GM08714 (cell line): ENCODE measurements around the gene TRERF1.

Source experiments
- H3K4me3 ChIP-seq: fragments of 200-500 bp; sonication (Bioruptor generic); 2 replicates; pipeline ENCODE4 v1.5.1; 2014; ENCODE audit warnings: mild to moderate bottlenecking, low read length, inconsistent platforms
- ZNF274 ChIP-seq: IDR thresholded peaks from 2 replicates; pipeline ENCODE4 v1.6.1; 2012; ENCODE audit warnings: mild to moderate bottlenecking, low read depth, low read length

TRERF1 gene

DNA sequence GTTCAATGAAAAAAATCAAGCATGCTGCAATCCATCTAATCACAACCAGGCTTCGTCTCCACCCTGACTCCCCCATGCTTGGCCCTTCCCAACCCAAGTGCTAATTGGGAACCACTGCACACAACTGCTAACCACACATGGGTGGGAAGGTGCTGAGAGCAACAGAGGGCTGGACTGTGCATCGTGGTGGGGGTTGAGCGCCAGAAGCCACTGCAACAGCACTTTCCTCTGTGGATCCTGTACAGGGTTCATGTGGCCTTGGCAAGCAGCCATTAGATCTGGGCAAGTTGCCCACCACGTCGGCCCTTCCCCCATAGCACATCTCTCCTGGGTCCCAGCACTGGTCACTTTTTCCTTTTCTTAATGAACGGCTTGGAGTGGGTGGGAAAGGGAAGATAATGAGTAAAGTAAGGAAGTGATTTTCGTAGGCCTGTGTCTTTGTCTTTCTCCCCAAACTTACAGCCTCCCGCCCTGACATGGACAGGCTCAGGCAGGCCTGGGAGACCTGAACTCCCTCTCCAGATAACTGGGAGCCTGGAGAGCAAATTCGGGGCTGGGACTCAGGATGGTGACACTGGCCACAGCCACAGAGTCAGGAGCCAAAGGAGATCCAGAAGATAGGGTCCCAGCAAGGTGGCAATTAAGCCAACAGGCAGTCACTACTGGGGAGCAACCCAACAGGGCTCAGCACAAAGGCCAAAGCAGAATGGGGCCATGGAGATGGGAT is 199.7 kb downstream of the TRERF1 start:
- no peak for TF ChIP-seq ZNF274
- H3K4me3 ChIP-seq, result no peak overlapping the region

DNA sequence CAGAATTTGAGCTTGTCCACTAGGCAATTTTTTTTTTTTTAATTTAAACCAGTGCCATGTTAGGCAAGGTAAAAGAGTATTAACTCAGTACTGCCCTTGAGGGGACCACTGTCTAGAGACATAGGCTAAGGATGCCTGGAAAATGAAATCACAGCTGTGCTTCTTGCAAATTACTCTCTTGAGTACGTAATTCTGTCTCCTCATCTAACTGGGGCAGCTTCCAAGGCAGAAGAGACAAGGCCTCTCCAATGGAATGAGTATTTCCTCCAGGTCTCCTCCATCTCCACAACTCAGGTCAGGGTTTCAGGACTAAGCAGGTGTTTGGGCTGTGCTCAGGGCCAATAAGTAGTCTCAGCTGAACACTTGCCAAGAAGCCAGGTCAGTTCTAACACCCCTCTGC is 200.2 kb downstream of the TRERF1 start:
- H3K4me3 ChIP-seq, result no peak overlapping the region
- TF ChIP-seq ZNF274, result no peak

- TF ChIP-seq ZNF274, result no peak
- no peak overlapping the region for H3K4me3 ChIP-seq
These were observed 201.3 kb downstream of the TRERF1 start for GRCh38 chr6:42250274-42250931.

- H3K4me3 ChIP-seq, result no peak overlapping the region
- no peak for TF ChIP-seq ZNF274
These were observed 202.4 kb downstream of the TRERF1 start for GRCh38 chr6:42249279-42249678.

DNA sequence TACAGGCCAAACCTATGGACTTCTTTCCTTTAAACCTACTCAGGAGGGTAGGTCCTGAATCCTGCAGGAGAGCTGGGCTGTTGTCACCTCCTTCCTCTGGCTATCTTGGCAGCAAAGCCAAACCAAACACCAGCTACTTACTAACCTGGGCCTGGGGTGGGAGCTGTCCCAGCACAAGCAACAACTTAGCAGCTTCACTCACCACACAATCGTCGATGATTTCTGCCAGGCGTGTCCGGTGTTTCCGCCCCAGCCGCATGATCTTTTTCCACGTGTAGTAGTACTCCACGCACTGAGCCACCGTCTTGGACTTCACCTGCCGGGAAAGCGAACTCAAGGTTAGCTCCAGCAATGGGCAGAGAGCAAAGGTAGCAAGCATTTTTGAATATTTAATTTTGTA is 208.7 kb downstream of the TRERF1 start:
- no peak overlapping the region for H3K4me3 ChIP-seq
- TF ChIP-seq ZNF274, result no peak

DNA sequence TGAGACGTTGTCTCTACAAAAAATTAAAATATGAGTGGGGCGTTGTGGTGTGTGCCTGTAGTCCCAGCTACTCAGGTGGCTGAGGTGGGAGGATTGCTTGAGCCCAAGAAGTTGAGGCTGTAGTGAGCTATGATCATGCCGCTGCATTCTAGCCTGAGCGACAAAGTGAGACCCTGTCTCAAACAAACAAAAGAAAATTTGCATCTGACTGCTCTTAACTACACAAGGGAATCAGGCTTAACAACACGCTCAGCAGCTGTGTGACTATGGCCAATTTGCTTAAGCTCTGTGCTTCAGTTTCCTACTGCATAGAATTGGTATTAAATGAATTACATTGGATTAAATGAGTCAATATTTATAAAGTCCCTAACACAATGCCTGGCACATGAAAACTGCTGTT is 209.8 kb downstream of the TRERF1 start:
- H3K4me3 ChIP-seq, result no peak overlapping the region
- TF ChIP-seq ZNF274, result no peak

DNA sequence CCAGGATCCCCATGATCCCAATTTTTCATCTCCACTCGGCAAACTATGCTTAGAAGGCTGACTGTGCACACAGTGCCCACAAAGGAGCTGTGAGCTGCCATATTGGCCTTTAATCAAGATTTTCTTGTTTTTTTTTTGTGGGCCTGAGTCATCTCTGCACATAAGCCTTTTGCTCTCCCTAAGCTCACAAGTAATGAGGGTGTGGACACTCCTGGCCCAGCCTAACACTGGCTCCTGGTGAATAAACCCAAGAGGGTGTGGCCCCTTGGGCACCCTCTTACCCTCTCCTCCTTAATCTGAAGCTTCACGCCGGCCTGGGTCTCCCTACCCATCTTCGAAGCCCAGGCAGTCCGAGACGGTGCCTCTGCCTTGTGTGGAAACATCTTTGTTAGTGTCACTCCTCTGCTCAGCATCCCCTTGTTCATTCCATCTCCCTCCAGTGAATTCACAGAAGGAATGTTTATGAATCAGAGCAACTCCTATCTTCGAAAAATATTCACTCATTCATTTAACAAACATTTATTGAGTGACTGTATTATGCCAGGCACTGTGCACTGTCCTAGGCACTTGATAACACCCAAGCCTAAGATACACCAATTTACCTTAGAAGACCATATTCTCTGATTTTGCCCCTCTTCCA is 211.9 kb downstream of the TRERF1 start:
- no peak overlapping the region for H3K4me3 ChIP-seq
- TF ChIP-seq ZNF274, result no peak

DNA sequence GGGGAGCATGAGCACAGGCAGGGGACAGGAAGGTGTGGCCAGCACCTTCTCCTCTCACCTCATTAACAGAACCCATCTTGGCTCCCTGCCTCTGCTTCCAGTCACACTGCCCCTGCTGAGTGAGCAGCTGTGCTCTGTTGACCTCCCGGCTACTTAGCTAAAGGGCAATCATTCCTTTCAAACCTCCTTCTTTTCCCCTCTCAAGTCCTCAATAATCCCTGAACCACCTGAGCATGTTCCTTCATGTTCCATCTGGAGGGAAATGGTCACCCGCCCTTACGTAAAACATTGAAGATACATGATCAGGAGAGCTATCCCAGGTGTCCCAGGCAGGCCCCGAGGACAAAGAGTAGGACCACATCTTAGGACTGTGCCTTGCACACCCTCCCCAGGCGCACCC is 212.4 kb downstream of the TRERF1 start:
- no peak overlapping the region for H3K4me3 ChIP-seq
- TF ChIP-seq ZNF274, result no peak

GRCh38 chr6:42237857-42238256 is 213.9 kb downstream of the TRERF1 start:
- no peak overlapping the region for H3K4me3 ChIP-seq
- TF ChIP-seq ZNF274, result no peak

- H3K4me3 ChIP-seq, result no peak overlapping the region
These were observed 214.8 kb downstream of the TRERF1 start for GRCh38 chr6:42236682-42237473.

GRCh38 chr6:42236030-42236429 is 215.7 kb downstream of the TRERF1 start:
- H3K4me3 ChIP-seq, result no peak overlapping the region
- TF ChIP-seq ZNF274, result no peak

More at GRCh38 chr6:42236682-42237473, 214.8 kb downstream of the TRERF1 start:
- TF ChIP-seq ZNF274, result no peak

DNA sequence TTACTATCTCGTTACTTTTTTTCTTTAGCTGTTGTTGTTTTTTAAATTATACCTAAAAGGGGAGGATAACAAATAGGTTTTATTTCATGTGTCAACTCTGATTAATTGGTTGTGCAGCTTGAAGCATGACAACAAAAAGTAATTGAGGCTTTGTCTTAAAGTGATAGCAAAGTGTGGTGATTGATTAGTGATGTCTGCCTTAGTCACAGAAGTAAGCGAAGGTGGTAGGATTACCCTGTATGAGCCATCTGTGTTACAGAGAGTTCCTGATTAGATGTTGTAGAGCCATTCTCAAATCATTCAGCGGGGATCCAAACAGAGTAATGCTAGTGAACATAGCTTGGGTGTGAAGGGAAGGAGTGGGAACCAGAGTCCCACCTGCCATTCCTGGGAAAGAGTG is 219.7 kb downstream of the TRERF1 start:
- no peak for TF ChIP-seq ZNF274
- no peak overlapping the region for H3K4me3 ChIP-seq

- TF ChIP-seq ZNF274, result no peak
These were observed 221.1 kb downstream of the TRERF1 start for GRCh38 chr6:42230345-42231321.

More at GRCh38 chr6:42230345-42231321, 221.1 kb downstream of the TRERF1 start:
- no peak overlapping the region for H3K4me3 ChIP-seq
